Uterus (tissue), 2 donors: ENCODE measurements around the gene CIDEB.

Source experiments
- CTCF ChIP-seq, 4 experiments: fragments of 200-600 bp in 2 of 4; fragments of 450-650 bp in 2 of 4; sonication (generic) in 2 of 4; IDR thresholded peaks; one replicate each; pipeline ENCODE4 v1.5.1; 2016 to 2019; ENCODE audit warnings: antibody characterized with exemption in 4 of 4, mild to moderate bottlenecking in 2 of 4, moderate library complexity in 1 of 4
- POLR2A ChIP-seq, 2 donors: fragments of 450-650 bp; IDR thresholded peaks; one replicate each; pipeline ENCODE4 v1.6.1; 2016; ENCODE audit warnings: antibody characterized with exemption in 2 of 2, mild to moderate bottlenecking in 1 of 2, moderate library complexity in 1 of 2

- TF ChIP-seq CTCF (IDR thresholded peaks at IDR 0.05) (no peak), POLR2A (IDR thresholded peaks at IDR 0.05) (no peak)
Measured at GRCh38 chr14:24324024-24324423, 16.2 kb upstream of the CIDEB start.
